BLaER1 treated with 17β-estradiol and CSF1 and Interleukin-3, amounts not matched to agents 10 nM and 100 nM (cell line): ENCODE results near the gene BLOC1S2.
"Not testable (repeated sequence)": the region's sequence is repeated elsewhere in the genome, so short reads cannot be mapped to it uniquely, and the experiment has no call there.

Experiments used
- H3K27ac ChIP-seq, 11 experiments: shearing (Covaris generic); formaldehyde crosslinking; 2 replicates each; pipeline ENCODE4 v1.8.1; 2022
- H3K27me3 ChIP-seq, 11 experiments: shearing (Covaris generic); formaldehyde crosslinking; 2 replicates each; pipeline ENCODE4 v1.8.1; 2022
- H3K36me3 ChIP-seq, 11 experiments: shearing (Covaris generic); formaldehyde crosslinking; 2 replicates each; pipeline ENCODE4 v1.8.1; 2022
- H3K4me1 ChIP-seq, 10 experiments: shearing (Covaris generic); formaldehyde crosslinking; 2 replicates each; pipeline ENCODE4 v1.8.1; 2022
- H3K4me2 ChIP-seq, 11 experiments: shearing (Covaris generic); formaldehyde crosslinking; 2 replicates each; pipeline ENCODE4 v1.8.1; 2022
- H3K4me3 ChIP-seq, 10 experiments: shearing (Covaris generic); formaldehyde crosslinking; 2 replicates each; pipeline ENCODE4 v1.8.1; 2022
- H3K9ac ChIP-seq, 11 experiments: shearing (Covaris generic); formaldehyde crosslinking; 2 replicates each; pipeline ENCODE4 v1.8.1; 2022
- H3K9me3 ChIP-seq, 11 experiments: shearing (Covaris generic); formaldehyde crosslinking; replicated peaks in 1 of 11; 2 replicates each; pipeline ENCODE4 v1.8.1; 2022
- H4K20me1 ChIP-seq, 11 experiments: shearing (Covaris generic); formaldehyde crosslinking; 2 replicates each; pipeline ENCODE4 v1.8.1; 2022
- Cebpa-rat ChIP-seq, 11 experiments: shearing (Covaris generic); IDR thresholded peaks; 2 replicates each; pipeline ENCODE4 v1.8.1; 2022

BLOC1S2 gene

DNA sequence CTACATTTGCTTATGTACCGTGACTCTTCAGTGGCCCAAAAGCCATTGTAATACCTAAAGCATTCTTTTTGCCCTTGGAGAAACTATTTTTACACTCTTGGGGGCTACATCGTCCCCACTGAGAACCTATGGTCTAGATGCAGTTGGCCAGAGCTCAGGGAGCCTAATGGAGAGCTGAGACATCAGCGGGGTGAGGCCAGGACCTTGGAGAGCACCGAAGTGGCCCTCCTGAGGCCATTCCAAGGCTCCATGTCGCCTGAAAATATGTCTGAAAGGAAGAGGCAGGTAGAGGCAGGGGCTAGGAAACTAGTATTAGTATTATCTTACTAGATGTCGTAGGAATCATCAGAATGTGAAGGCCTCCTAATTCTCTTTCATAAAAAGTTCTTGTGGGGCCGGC lies 38.7 kb upstream of the BLOC1S2 start:
- H4K20me1 ChIP-seq: no peaks in the 10 kb centered on the region; a peak in 1 of 22 replicates
- no peak overlapping the region for H3K4me3 ChIP-seq

DNA sequence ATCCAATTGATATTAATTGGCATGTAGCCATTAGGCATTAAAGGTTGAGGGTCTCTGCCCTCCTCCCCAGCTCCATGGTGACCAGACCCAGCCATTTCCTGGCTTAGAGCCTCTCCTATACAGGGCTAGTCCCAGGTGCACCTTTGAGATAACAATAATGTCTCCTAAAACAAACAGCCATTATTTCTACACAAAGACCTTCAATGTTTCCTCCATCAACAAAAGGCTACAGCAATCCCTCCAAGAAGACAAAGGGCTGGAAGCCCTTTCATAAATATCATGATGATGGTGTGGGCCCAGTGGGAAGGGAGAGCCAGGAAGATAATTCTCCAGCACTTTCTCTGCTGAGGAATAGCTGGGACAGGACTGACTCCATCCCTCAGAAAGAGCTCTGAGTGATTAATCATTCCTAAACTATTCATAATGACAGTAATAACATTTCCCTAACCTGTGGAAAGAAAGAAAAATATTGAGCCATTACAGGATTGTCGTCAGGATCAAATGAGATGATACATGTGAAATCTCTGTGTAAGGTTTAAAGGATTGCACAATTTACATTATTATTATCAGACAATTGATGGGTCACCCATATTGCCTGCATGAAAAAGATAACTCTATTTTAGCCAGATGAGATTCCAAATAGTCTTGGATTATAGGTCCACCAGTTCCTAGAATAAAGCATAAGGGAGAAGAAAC lies 33.4 kb upstream of the BLOC1S2 start:
- H3K4me2 ChIP-seq: no peak overlapping the region
- no peak overlapping the region for H3K9ac ChIP-seq
- H3K4me3 ChIP-seq: no peak overlapping the region
- no peaks in the 10 kb centered on the region for H4K20me1 ChIP-seq
- H3K4me1 ChIP-seq: no peaks in the 10 kb centered on the region
- TF ChIP-seq Cebpa-rat (IDR thresholded peaks at IDR 0.05): no peak
- H3K27ac ChIP-seq: no peak overlapping the region
- no peaks in the 10 kb centered on the region for H3K9me3 ChIP-seq
- no peaks in the 10 kb centered on the region for H3K36me3 ChIP-seq
- no peaks in the 10 kb centered on the region for H3K27me3 ChIP-seq

More for the DNA sequence above, 38.7 kb upstream of the BLOC1S2 start:
- H3K9ac ChIP-seq: no peak overlapping the region
- H3K4me1 ChIP-seq: peaks cover 9 to 18% (median 11%) of the 10 kb centered on the region in 10 experiments; a peak in 17 of 20 replicates
- no peak overlapping the region for H3K4me2 ChIP-seq
- H3K9me3 ChIP-seq: no peaks in the 10 kb centered on the region
- H3K36me3 ChIP-seq: no peaks in the 10 kb centered on the region
- TF ChIP-seq Cebpa-rat (IDR thresholded peaks at IDR 0.05): no peak
- H3K27me3 ChIP-seq: no peaks in the 10 kb centered on the region
- H3K27ac ChIP-seq: no peak overlapping the region

DNA sequence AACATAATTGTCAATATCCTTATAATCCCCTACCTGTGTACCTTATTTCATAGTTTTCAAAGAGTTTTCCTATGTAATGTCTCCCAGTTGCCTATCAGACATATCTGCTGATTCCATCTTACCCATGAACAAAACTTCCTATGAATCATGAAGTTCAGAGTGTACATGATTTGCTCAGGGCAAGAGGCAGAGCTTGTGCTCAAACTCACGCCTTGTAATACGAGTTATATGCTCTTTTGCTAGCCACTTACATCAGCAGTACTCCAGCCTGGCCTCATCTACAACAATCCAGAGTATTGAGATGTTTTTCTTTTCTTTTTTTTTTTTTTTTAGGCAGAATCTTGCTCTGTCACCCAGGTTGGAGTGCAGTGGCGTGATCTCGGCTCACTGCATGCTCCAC lies 31.7 kb upstream of the BLOC1S2 start:
- H4K20me1 ChIP-seq: no peaks in the 10 kb centered on the region
- H3K4me3 ChIP-seq: no peak overlapping the region
- H3K4me2 ChIP-seq: no peak overlapping the region
- TF ChIP-seq Cebpa-rat (IDR thresholded peaks at IDR 0.05): no peak
- H3K27me3 ChIP-seq: no peaks in the 10 kb centered on the region
- H3K9ac ChIP-seq: no peak overlapping the region
- no peaks in the 10 kb centered on the region for H3K36me3 ChIP-seq
- H3K4me1 ChIP-seq: no peaks in the 10 kb centered on the region
- H3K27ac ChIP-seq: no peak overlapping the region
- H3K9me3 ChIP-seq: no peaks in the 10 kb centered on the region

DNA sequence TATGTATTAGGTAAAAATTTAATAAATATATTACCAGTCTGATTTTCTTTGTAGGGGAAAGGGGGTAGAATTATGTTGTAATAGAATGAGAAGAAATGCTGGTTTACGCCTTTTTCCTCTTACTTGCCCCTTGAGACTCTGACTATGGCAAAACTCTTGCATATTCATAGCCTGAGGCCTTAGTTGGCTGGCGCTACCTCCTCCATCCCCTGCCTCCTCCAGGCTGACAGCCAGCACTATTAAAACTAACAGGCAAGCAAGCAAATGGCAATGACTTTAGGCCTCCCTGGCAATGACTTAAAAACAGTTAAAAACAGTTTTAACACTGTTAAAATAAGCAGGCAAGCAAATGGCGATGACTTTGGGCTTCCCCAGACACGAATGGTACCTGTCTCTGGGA lies 29.1 kb upstream of the BLOC1S2 start:
- Histone ChIP-seq H4K20me1 (no peaks in the 10 kb centered on the region), H3K4me1 (no peaks in the 10 kb centered on the region), H3K4me2 (no peak overlapping the region), H3K27me3 (no peaks in the 10 kb centered on the region), H3K36me3 (no peaks in the 10 kb centered on the region), H3K9ac (no peak overlapping the region), H3K9me3 (no peaks in the 10 kb centered on the region), H3K27ac (no peak overlapping the region), H3K4me3 (no peak overlapping the region)
- no peak for TF ChIP-seq Cebpa-rat (IDR thresholded peaks at IDR 0.05)

DNA sequence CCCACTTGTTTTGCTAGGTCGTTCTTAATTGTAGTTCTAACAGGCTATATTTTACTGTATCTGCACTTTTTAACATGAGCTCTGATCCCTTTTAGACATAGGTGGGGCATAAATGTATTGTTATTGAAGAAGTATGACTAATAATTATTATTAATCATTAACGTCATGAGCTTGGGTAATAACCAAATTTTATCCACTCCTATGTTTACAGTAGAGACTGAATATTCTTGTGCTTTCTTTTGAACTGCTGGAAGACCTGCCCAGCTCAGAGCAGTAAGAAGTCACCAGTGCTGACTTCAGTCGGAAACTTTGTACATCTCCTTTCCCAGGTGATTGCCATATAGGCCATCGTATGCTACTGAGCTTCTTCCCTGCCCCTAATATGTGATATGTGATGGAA lies 24.8 kb upstream of the BLOC1S2 start:
- H3K27ac ChIP-seq: no peak overlapping the region
- no peaks in the 10 kb centered on the region for H3K9me3 ChIP-seq
- H3K4me2 ChIP-seq: no peak overlapping the region
- no peak overlapping the region for H3K4me3 ChIP-seq
- no peaks in the 10 kb centered on the region for H3K4me1 ChIP-seq
- no peaks in the 10 kb centered on the region for H3K36me3 ChIP-seq
- TF ChIP-seq Cebpa-rat (IDR thresholded peaks at IDR 0.05): no peak
- no peaks in the 10 kb centered on the region for H3K27me3 ChIP-seq
- no peaks in the 10 kb centered on the region; a peak in 1 of 22 replicates for H4K20me1 ChIP-seq
- no peak overlapping the region for H3K9ac ChIP-seq

DNA sequence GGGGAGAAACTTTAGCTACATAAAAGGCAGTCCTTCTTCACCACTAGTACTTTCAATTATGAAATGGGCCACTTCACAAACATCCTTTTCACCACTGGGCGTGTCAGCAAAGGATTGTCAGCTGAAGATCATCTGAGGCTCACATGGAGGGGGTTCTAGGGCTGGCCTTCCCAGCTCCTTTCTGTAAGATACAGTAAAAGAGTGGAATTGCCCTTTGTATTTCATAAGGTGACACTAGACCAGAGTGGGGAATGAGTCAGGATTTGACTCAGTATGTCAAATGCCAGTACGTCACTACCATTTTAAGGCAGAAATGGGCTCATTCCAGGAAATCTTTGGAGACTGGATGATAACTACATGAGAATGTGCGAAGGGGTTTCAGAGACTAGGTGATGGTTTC lies 21.2 kb upstream of the BLOC1S2 start:
- H3K36me3 ChIP-seq: no peaks in the 10 kb centered on the region

DNA sequence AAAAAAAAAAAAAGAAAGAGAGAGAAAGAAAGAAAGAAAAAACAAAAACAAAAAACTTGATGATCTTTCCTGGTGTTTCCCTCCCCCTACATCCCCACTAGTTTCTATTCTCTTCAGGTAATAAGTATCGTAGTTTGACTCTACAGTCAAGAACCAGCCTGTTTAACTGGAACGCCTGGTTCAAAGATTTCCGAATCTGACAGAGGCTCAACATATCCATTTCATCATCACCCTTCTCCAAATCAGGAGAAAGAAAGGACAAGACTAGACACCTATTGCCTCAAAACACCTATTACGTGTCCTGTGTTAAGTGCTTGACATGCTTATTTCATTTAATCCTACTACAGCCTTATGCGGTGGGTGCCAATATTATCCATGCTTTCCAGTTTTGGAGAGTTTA lies 20.4 kb upstream of the BLOC1S2 start:
- no peak overlapping the region for H3K27ac ChIP-seq
- H3K4me1 ChIP-seq: no peaks in the 10 kb centered on the region

More for the DNA sequence above, 21.2 kb upstream of the BLOC1S2 start:
- no peak overlapping the region for H3K9ac ChIP-seq
- H3K27me3 ChIP-seq: no peaks in the 10 kb centered on the region
- no peak overlapping the region for H3K4me3 ChIP-seq
- H3K9me3 ChIP-seq: no peaks in the 10 kb centered on the region
- H3K27ac ChIP-seq: no peak overlapping the region
- H3K4me1 ChIP-seq: no peaks in the 10 kb centered on the region
- no peak for TF ChIP-seq Cebpa-rat (IDR thresholded peaks at IDR 0.05)
- H4K20me1 ChIP-seq: no peaks in the 10 kb centered on the region; a peak in 1 of 22 replicates
- H3K4me2 ChIP-seq: no peak overlapping the region

DNA sequence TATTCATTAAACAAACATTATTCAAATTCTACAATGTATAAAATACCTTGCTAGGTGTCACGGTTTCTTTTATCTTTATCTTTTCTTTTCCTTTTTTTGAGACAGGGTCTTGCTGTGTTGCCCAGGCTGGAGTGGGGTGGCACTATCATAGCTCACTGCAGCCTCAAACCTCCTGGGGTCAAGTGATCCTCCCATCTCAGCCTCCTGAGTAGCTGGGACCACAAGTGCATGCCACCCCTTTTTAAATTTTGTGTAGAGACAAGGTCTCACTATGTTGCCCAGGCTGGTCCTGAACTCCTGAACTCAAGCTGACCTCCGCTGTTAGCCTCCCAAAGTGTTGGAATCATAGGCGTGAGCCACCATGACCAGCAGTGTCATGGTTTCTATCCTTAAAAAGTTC lies 17.9 kb upstream of the BLOC1S2 start:
- no peak overlapping the region for H3K4me3 ChIP-seq
- H3K27ac ChIP-seq: no peak overlapping the region
- H3K27me3 ChIP-seq: no peaks in the 10 kb centered on the region
- no peaks in the 10 kb centered on the region for H3K4me1 ChIP-seq
- H3K9me3 ChIP-seq: peaks cover 0 to 14% (median 0%) of the 10 kb centered on the region in 11 experiments; a peak in 7 of 22 replicates
- H3K9ac ChIP-seq: no peak overlapping the region
- H3K4me2 ChIP-seq: no peak overlapping the region
- TF ChIP-seq Cebpa-rat (IDR thresholded peaks at IDR 0.05): no peak
- H4K20me1 ChIP-seq: no peaks in the 10 kb centered on the region; a peak in 1 of 22 replicates
- H3K36me3 ChIP-seq: no peaks in the 10 kb centered on the region

More for the DNA sequence above, 20.4 kb upstream of the BLOC1S2 start:
- no peak overlapping the region for H3K9ac ChIP-seq
- no peaks in the 10 kb centered on the region for H3K36me3 ChIP-seq
- H3K4me2 ChIP-seq: no peak overlapping the region
- no peak for TF ChIP-seq Cebpa-rat (IDR thresholded peaks at IDR 0.05)
- H3K4me3 ChIP-seq: no peak overlapping the region
- H4K20me1 ChIP-seq: no peaks in the 10 kb centered on the region; a peak in 1 of 22 replicates
- H3K27me3 ChIP-seq: no peaks in the 10 kb centered on the region
- no peaks in the 10 kb centered on the region for H3K9me3 ChIP-seq

DNA sequence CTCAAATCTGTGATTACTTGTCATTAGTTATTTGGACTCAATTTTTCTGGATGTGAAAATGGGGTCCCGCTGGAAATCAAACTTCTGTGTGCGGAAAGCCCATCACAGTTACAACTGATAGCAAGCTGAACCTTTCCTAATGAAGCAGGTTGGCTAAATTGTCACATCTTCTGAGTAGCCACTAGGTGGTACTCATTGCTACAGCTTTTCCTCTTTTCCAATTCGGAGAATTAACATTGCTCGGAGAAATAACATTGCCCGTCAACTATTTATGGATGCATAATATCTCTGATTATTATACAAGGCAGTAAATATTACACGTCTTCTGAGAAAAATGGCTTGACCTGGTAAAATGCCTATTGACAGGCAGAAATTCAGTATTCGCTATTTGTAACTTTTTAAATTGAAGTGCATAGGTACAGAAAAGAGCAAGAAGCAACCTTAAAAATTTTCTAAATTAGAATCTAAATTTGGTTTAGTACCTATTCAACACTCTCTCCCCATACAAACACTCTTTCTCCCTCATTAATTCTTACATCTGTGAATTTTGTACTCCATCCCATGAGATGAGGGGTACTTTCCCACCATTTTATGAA lies 17.3 kb upstream of the BLOC1S2 start:
- no peak overlapping the region for H3K4me3 ChIP-seq
- no peak overlapping the region for H3K4me2 ChIP-seq
- TF ChIP-seq Cebpa-rat (IDR thresholded peaks at IDR 0.05): no peak
- H3K27ac ChIP-seq: no peak overlapping the region
- no peaks in the 10 kb centered on the region for H3K36me3 ChIP-seq
- no peaks in the 10 kb centered on the region for H3K27me3 ChIP-seq
- H3K9me3 ChIP-seq: peaks cover 0 to 14% (median 0%) of the 10 kb centered on the region in 11 experiments; a peak in 7 of 22 replicates
- H3K9ac ChIP-seq: no peak overlapping the region
- no peaks in the 10 kb centered on the region; a peak in 1 of 22 replicates for H4K20me1 ChIP-seq
- no peaks in the 10 kb centered on the region for H3K4me1 ChIP-seq

DNA sequence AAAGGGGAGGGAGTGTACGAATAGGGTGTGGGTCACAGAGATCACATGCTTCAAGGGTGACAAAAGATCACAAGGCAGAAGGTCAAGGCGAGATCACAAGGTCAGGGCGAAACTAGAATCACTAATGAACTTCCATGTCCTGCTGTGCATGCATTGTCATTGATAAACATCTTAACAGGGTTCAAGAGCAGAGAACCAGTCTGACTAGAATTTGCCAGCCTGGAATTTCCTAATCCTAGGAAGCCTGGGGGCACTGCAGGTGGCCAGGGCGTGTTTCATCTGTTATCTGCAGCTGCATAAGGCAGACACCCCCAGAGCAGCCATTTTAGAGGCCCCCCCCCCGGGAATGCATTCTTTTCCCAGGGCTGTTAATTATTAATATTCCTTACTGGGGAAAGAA lies 14.6 kb upstream of the BLOC1S2 start:
- not testable (repeated sequence) for H3K4me2 ChIP-seq, H3K9ac ChIP-seq, H4K20me1 ChIP-seq, H3K36me3 ChIP-seq, H3K27me3 ChIP-seq, H3K27ac ChIP-seq, H3K4me3 ChIP-seq
- Histone ChIP-seq H3K9me3 (peaks cover 0 to 14% (median 0%) of the 10 kb centered on the region in 11 experiments; a peak in 7 of 22 replicates), H3K4me1 (peaks cover 0 to 14% (median 0%) of the 10 kb centered on the region in 10 experiments; a peak in 4 of 20 replicates)
